ENCODE data around the gene PCSK6.
"Not testable (repeated sequence)": the region's sequence is repeated elsewhere in the genome, so short reads cannot be mapped to it uniquely, and the experiment has no call there.

PCSK6 gene

GRCh38 chr15:101458908-101459578 is 30.5 kb downstream of the PCSK6 start:
- DNase-seq: no peak

- no peak for DNase-seq
These were observed 31.2 kb downstream of the PCSK6 start for GRCh38 chr15:101458158-101458900.

GRCh38 chr15:101457696-101458095 is 31.8 kb downstream of the PCSK6 start:
- peak; percentile 64 for DNase-seq

- DNase-seq: no peak
These were observed 33.3 kb downstream of the PCSK6 start for GRCh38 chr15:101456057-101456739.

GRCh38 chr15:101455291-101456025 is 34.0 kb downstream of the PCSK6 start:
- no peak for DNase-seq

- DNase-seq: not testable (repeated sequence)
These were observed 34.7 kb downstream of the PCSK6 start for GRCh38 chr15:101454781-101455180.

GRCh38 chr15:101454365-101454764 is 35.1 kb downstream of the PCSK6 start:
- no peak for DNase-seq

- no peak for DNase-seq
These were observed 36.1 kb downstream of the PCSK6 start for GRCh38 chr15:101453123-101454120.

GRCh38 chr15:101452572-101452971 is 36.9 kb downstream of the PCSK6 start:
- DNase-seq: no peak

GRCh38 chr15:101451846-101452245 is 37.7 kb downstream of the PCSK6 start:
- no peak for DNase-seq

GRCh38 chr15:101451266-101451799 is 38.2 kb downstream of the PCSK6 start:
- DNase-seq: no peak

- DNase-seq: no peak
These were observed 38.9 kb downstream of the PCSK6 start for GRCh38 chr15:101450403-101451265.

GRCh38 chr15:101449471-101450402 is 39.8 kb downstream of the PCSK6 start:
- no peak for DNase-seq

- DNase-seq: no peak
These were observed 41.2 kb downstream of the PCSK6 start for GRCh38 chr15:101448336-101448735.

- no peak for DNase-seq
These were observed 41.9 kb downstream of the PCSK6 start for GRCh38 chr15:101447561-101448071.

- no peak for DNase-seq
These were observed 42.4 kb downstream of the PCSK6 start for GRCh38 chr15:101447168-101447533.

GRCh38 chr15:101446518-101447167 is 42.9 kb downstream of the PCSK6 start:
- no peak for DNase-seq
